H1 (cell line): Measurements from ENCODE around the gene DMPK. TPM values are rescaled to one million over a fixed set of nuclear protein-coding genes. Genes with fewer than 3 reads are reported as not detected.

Experiments
- CTCF ChIA-PET: fragments of 300-600 bp; sonication (Branson Sonifier 250); formaldehyde crosslinking; loops from one replicate; lab custom pipeline; 2021; ENCODE audit not compliant: partially characterized antibody; lab: Charles Lee
- POLR2A ChIA-PET: fragments of 300-600 bp; sonication (Branson Sonifier 250); formaldehyde crosslinking; loops from one replicate; lab custom pipeline; 2021; ENCODE audit warnings: inconsistent platforms; ENCODE audit not compliant: partially characterized antibody; lab: Charles Lee
- DNase-seq, 2 experiments: peaks; one replicate each; pipeline versions ENCODE4 v3.0.0 to v3.0.0-alpha.2; 2010 to 2022; ENCODE audit warnings: low spot score in 2 of 2, low read depth in 1 of 2, mixed read lengths in 1 of 2
- FAIRE-seq: peaks from 2 replicates; lab custom pipeline; 2011; peaks lifted over from hg19 to GRCh38; lab: Jason Lieb, UNC
- H2AFZ ChIP-seq: 2 replicates; pipeline ENCODE4 v1.8.1; 2012; ENCODE audit warnings: low read length, inconsistent platforms
- H2AK5ac ChIP-seq: 2 replicates; pipeline ENCODE4 v1.6.1; 2013; ENCODE audit warnings: low read depth, low read length
- H2BK120ac ChIP-seq: replicated peaks from 2 replicates; pipeline ENCODE3; 2013; ENCODE audit warnings: low read depth, low read length, inconsistent platforms
- H2BK12ac ChIP-seq: 2 replicates; pipeline ENCODE4 v1.6.1; 2013; ENCODE audit warnings: low read depth, low read length
- H2BK15ac ChIP-seq: 2 replicates; pipeline ENCODE4 v1.6.1; 2013; ENCODE audit warnings: low read length
- H2BK20ac ChIP-seq: 2 replicates; pipeline ENCODE4 v1.6.1; 2013; ENCODE audit warnings: low read length
- H2BK5ac ChIP-seq: 2 replicates; pipeline ENCODE4 v1.6.1; 2013; ENCODE audit warnings: low read depth, low read length
- H3K14ac ChIP-seq: 2 replicates; pipeline ENCODE4 v1.6.1; 2013; ENCODE audit warnings: inconsistent platforms; ENCODE audit not compliant: insufficient read length
- H3K18ac ChIP-seq: 2 replicates; pipeline ENCODE4 v1.6.1; 2013; ENCODE audit warnings: low read length; ENCODE audit errors: extremely low read depth
- H3K23ac ChIP-seq: 2 replicates; pipeline ENCODE4 v1.6.1; 2013; ENCODE audit warnings: inconsistent platforms; ENCODE audit not compliant: insufficient read length
- H3K23me2 ChIP-seq: 2 replicates; pipeline ENCODE4 v1.6.1; 2013; ENCODE audit warnings: low read depth, low read length
- H3K27ac ChIP-seq: 2 replicates; pipeline ENCODE4 v1.6.1; 2011; ENCODE audit warnings: low read depth, low read length, inconsistent platforms
- H3K27me3 ChIP-seq, 4 experiments: replicated peaks in 1 of 4; 1 replicate in 1 of 4; 2 replicates in 3 of 4; pipeline versions ENCODE4 v1.6.1 to v1.8.1; 2011 to 2013; ENCODE audit warnings: low read length in 3 of 4, mild to moderate bottlenecking in 3 of 4, inconsistent platforms in 2 of 4, mixed read lengths in 2 of 4, moderate library complexity in 1 of 4; ENCODE audit not compliant: control insufficient read depth in 3 of 4, insufficient read depth in 3 of 4; ENCODE audit errors: extremely low read depth in 1 of 4
- H3K36me3 ChIP-seq, 4 experiments: 2 replicates each; pipeline versions ENCODE4 v1.6.1 to v1.8.1; 2011 to 2013; ENCODE audit warnings: mild to moderate bottlenecking in 4 of 4, low read length in 3 of 4, moderate library complexity in 2 of 4, control low read depth in 1 of 4, inconsistent platforms in 1 of 4; ENCODE audit not compliant: insufficient read depth in 4 of 4, control insufficient read depth in 2 of 4
- H3K4ac ChIP-seq: replicated peaks from 2 replicates; pipeline ENCODE3; 2013; ENCODE audit warnings: low read length, low read depth, mixed read lengths, inconsistent platforms; ENCODE audit not compliant: insufficient read length
- H3K4me1 ChIP-seq, 4 experiments: replicated peaks in 1 of 4; 1 replicate in 1 of 4; 2 replicates in 3 of 4; pipeline versions ENCODE4 v1.6.1 to v1.8.1; 2011 to 2013; ENCODE audit warnings: low read length in 3 of 4, inconsistent platforms in 2 of 4, mixed read lengths in 1 of 4; ENCODE audit not compliant: insufficient read depth in 4 of 4, control insufficient read depth in 3 of 4
- H3K4me2 ChIP-seq, 2 experiments: 2 replicates each; pipeline versions ENCODE4 v1.6.1 to v1.8.1; 2011 to 2013; ENCODE audit warnings: low read depth in 2 of 2, low read length in 2 of 2, control low read depth in 1 of 2, inconsistent platforms in 1 of 2, mild to moderate bottlenecking in 1 of 2; ENCODE audit not compliant: insufficient read depth in 1 of 2
- H3K4me3 ChIP-seq, 4 experiments: fragments of 200-600, 300-600 bp in 1 of 4; sonication (generic), shearing (Covaris generic), sonication (Bioruptor Twin) in 1 of 4; 2 replicates each; pipeline versions ENCODE4 v1.5.1 to v1.8.1; 2011 to 2016; ENCODE audit warnings: low read length in 4 of 4, low read depth in 3 of 4, control low read depth in 2 of 4, inconsistent platforms in 2 of 4, mild to moderate bottlenecking in 2 of 4, mixed read lengths in 1 of 4, moderate library complexity in 1 of 4; ENCODE audit not compliant: insufficient read depth in 2 of 4; ENCODE audit errors: extremely low read depth in 1 of 4
- H3K56ac ChIP-seq: replicated peaks from 2 replicates; pipeline ENCODE3; 2013; ENCODE audit warnings: low read depth, mild to moderate bottlenecking, mixed read lengths, low read length, inconsistent platforms; ENCODE audit not compliant: insufficient read length
- H3K79me1 ChIP-seq: 2 replicates; pipeline ENCODE4 v1.6.1; 2013; ENCODE audit warnings: low read depth, low read length, control low read depth
- H3K79me2 ChIP-seq, 2 experiments: 2 replicates each; pipeline versions ENCODE4 v1.6.1 to v1.8.1; 2012 to 2013; ENCODE audit warnings: low read length in 2 of 2, mild to moderate bottlenecking in 2 of 2, inconsistent platforms in 1 of 2; ENCODE audit not compliant: insufficient read depth in 2 of 2, control insufficient read depth in 1 of 2
- H3K9ac ChIP-seq, 4 experiments: replicated peaks in 1 of 4; 1 replicate in 1 of 4; 2 replicates in 3 of 4; pipeline versions ENCODE4 v1.6.1 to v1.8.1; 2011 to 2013; ENCODE audit warnings: low read depth in 3 of 4, low read length in 3 of 4, control low read depth in 2 of 4, mild to moderate bottlenecking in 2 of 4, moderate library complexity in 2 of 4, inconsistent platforms in 1 of 4; ENCODE audit errors: extremely low read depth in 1 of 4
- H3K9me3 ChIP-seq, 2 experiments: 2 replicates each; pipeline versions ENCODE4 v1.6.1 to v1.8.1; 2012 to 2013; ENCODE audit warnings: mild to moderate bottlenecking in 2 of 2, moderate library complexity in 2 of 2, control low read depth in 1 of 2, inconsistent platforms in 1 of 2, low read depth in 1 of 2, low read length in 1 of 2, mixed read lengths in 1 of 2; ENCODE audit not compliant: insufficient read depth in 2 of 2
- H4K20me1 ChIP-seq, 2 experiments: replicated peaks in 1 of 2; 2 replicates each; pipeline versions ENCODE3 to v1.8.1; 2011 to 2013; ENCODE audit warnings: inconsistent platforms in 2 of 2, low read length in 2 of 2, mild to moderate bottlenecking in 1 of 2; ENCODE audit not compliant: insufficient read depth in 2 of 2, control insufficient read depth in 1 of 2
- H4K5ac ChIP-seq: 2 replicates; pipeline ENCODE4 v1.6.1; 2013; ENCODE audit warnings: low read length, low read depth, mixed read lengths, inconsistent platforms; ENCODE audit not compliant: insufficient read length
- H4K8ac ChIP-seq: 2 replicates; pipeline ENCODE4 v1.8.0; 2013; ENCODE audit warnings: mild to moderate bottlenecking, moderate library complexity, low read length, inconsistent platforms; ENCODE audit not compliant: insufficient read depth; ENCODE audit errors: extremely low read depth
- H4K91ac ChIP-seq: replicated peaks from 2 replicates; pipeline ENCODE3; 2013; ENCODE audit warnings: low read length, mixed read lengths, inconsistent platforms; ENCODE audit not compliant: insufficient read length
- CEBPB ChIP-seq: IDR thresholded peaks from 2 replicates; pipeline ENCODE4 v1.6.1; 2012; ENCODE audit warnings: low read depth, low read length
- CREB1 ChIP-seq: IDR thresholded peaks from 2 replicates; pipeline ENCODE4 v1.6.1; 2012; ENCODE audit warnings: inconsistent platforms
- EP300 ChIP-seq, 2 experiments: IDR thresholded peaks; 1 replicate in 1 of 2; 2 replicates in 1 of 2; pipeline ENCODE4 v1.6.1; 2011 to 2012; ENCODE audit warnings: low read depth in 2 of 2, low read length in 2 of 2, mild to moderate bottlenecking in 2 of 2, borderline replicate concordance in 1 of 2, inconsistent platforms in 1 of 2, moderate library complexity in 1 of 2
- EZH2 ChIP-seq: fragments of 200-600 bp; sonication (generic); IDR thresholded peaks from 2 replicates; pipeline ENCODE4 v1.7.1; 2012; ENCODE audit warnings: low read depth, mild to moderate bottlenecking, moderate library complexity, low read length, inconsistent platforms; ENCODE audit not compliant: severe bottlenecking
- FOSL1 ChIP-seq: IDR thresholded peaks from 2 replicates; pipeline ENCODE4 v1.6.1; 2011; ENCODE audit warnings: mild to moderate bottlenecking, low read depth, low read length, moderate library complexity; ENCODE audit not compliant: insufficient read depth
- GTF2F1 ChIP-seq: IDR thresholded peaks from 2 replicates; pipeline ENCODE4 v1.6.1; 2012; ENCODE audit warnings: low read depth, low read length, improper control_type of control experiment, borderline replicate concordance
- JUND ChIP-seq: IDR thresholded peaks from 2 replicates; pipeline ENCODE4 v1.6.1; 2011; ENCODE audit warnings: mild to moderate bottlenecking, improper control_type of control experiment, low read length
- KDM5A ChIP-seq: fragments of 200-600 bp; IDR thresholded peaks from 2 replicates; pipeline ENCODE4 v1.7.1; 2012; ENCODE audit warnings: mild to moderate bottlenecking, low read length, inconsistent platforms, mixed read lengths
- MAX ChIP-seq: IDR thresholded peaks from 2 replicates; pipeline ENCODE4 v1.6.1; 2012; ENCODE audit warnings: inconsistent platforms
- RXRA ChIP-seq: IDR thresholded peaks from 2 replicates; pipeline ENCODE4 v1.6.1; 2011; ENCODE audit warnings: low read depth, mild to moderate bottlenecking, low read length, moderate library complexity; ENCODE audit not compliant: insufficient read depth
- SIRT6 ChIP-seq: IDR thresholded peaks from one replicate; pipeline ENCODE4 v1.7.1; 2012; ENCODE audit warnings: low read length, inconsistent platforms
- SP1 ChIP-seq: IDR thresholded peaks from 2 replicates; pipeline ENCODE4 v1.6.1; 2011; ENCODE audit warnings: low read depth, low read length
- SP4 ChIP-seq: IDR thresholded peaks from 2 replicates; pipeline ENCODE4 v1.6.1; 2012; ENCODE audit warnings: low read length, inconsistent platforms
- TBP ChIP-seq: IDR thresholded peaks from 2 replicates; pipeline ENCODE4 v1.6.1; 2011; ENCODE audit warnings: low read depth, low read length, improper control_type of control experiment
- TEAD4 ChIP-seq: IDR thresholded peaks from 2 replicates; pipeline ENCODE4 v1.6.1; 2012; ENCODE audit warnings: low read depth, low read length, inconsistent platforms, mixed read lengths
- ZNF274 ChIP-seq: IDR thresholded peaks from 2 replicates; pipeline ENCODE4 v1.7.0; 2012; ENCODE audit warnings: low read length, borderline replicate concordance; ENCODE audit errors: extremely low read depth
- WGBS, 2 experiments: shearing (Covaris generic) in 1 of 2; methylation state at CpG; one replicate each; pipeline versions ENCODE4 v1.1.6 to v1.1.7; 2013 to 2015; ENCODE audit warnings: low lambda C conversion rate in 2 of 2, mixed read lengths in 2 of 2, inconsistent platforms in 1 of 2, low coverage in 1 of 2, missing lambda C conversion rate in 1 of 2; ENCODE audit not compliant: insufficient replicate concordance in 2 of 2, insufficient coverage in 1 of 2, insufficient read length in 1 of 2; ENCODE audit errors: extremely low coverage in 1 of 2, missing lambda C conversion rate in 1 of 2; 5-methylcytosine and 5-hydroxymethylcytosine counted together
- polyA plus RNA-seq, 7 experiments: library from polyadenylated mRNA; depleted of rRNA in 3 of 7; stranded (reverse) in 5 of 7; unstranded in 2 of 7; fragments of >200 nt in 5 of 7; fragments of 200-250 nt in 2 of 7; gene quantifications; 1 replicate in 5 of 7; 2 replicates in 1 of 7; 4 replicates in 1 of 7; pipeline versions ENCODE4 v1.2.1 to v1.2.3, GENCODE V29; 2011 to 2013; ENCODE audit warnings: missing spikeins in 2 of 7, mixed read lengths in 2 of 7
- total RNA-seq: library from RNA; stranded (reverse); fragmentation: NEBNext Ultra II Directional; extraction: Animal tissue kit (Norgen Biotek cat#: 25700); gene quantifications from 2 replicates; pipeline ENCODE4 v1.2.1, GENCODE V29; 2021

Gene DMPK
- total and polyA plus RNA-seq, 2 of the 8 experiments (the other 6 are each of a cell fraction or from before 2014, with no cell fraction given): 13.7 to 27.4 TPM

- no peaks in the 10 kb centered on the region for H3K79me2 ChIP-seq
- H3K36me3 ChIP-seq: no peaks in the 10 kb centered on the region
- no peaks in the 10 kb centered on the region for H3K23me2 ChIP-seq
- 89% methylated on average over 5 of the region's 5 CpGs; no CpG with 5 or more reads in 1 of the 2 experiments for WGBS, 2 experiments
- no peak overlapping the region for H2BK120ac ChIP-seq
- FAIRE-seq (no peak), DNase-seq (no peak)
- no peak overlapping the region for H3K56ac ChIP-seq
- no peak overlapping the region for H4K8ac ChIP-seq
- no peak overlapping the region for H3K18ac ChIP-seq
- POLR2A ChIA-PET: interaction anchor here (1.6 kb wide), 1 partner anchor 23 kb away, joined by 5 read pairs; the partner anchor contains the start of gene SIX5
- CTCF ChIA-PET: no interaction called here
- no peaks in the 10 kb centered on the region for H4K20me1 ChIP-seq
- no peak overlapping the region for H3K4ac ChIP-seq
- H2BK20ac ChIP-seq: no peak overlapping the region
- no peak overlapping the region for H2BK5ac ChIP-seq
- no peak overlapping the region for H3K27ac ChIP-seq
- H2AFZ ChIP-seq: no peak overlapping the region
- no peak overlapping the region for H3K14ac ChIP-seq
- H3K4me1 ChIP-seq: no peaks in the 10 kb centered on the region
- H4K91ac ChIP-seq: no peak overlapping the region
- H3K23ac ChIP-seq: no peak overlapping the region
- H3K27me3 ChIP-seq: no peaks in the 10 kb centered on the region; a peak in 1 of 7 replicates
- no peaks in the 10 kb centered on the region for H3K9me3 ChIP-seq
- no peak overlapping the region for H3K9ac ChIP-seq
- no peak overlapping the region for H4K5ac ChIP-seq
- H3K4me3 ChIP-seq: no peak overlapping the region
- no peak overlapping the region for H3K4me2 ChIP-seq
- no peak overlapping the region for H2BK12ac ChIP-seq
- H2BK15ac ChIP-seq: no peak overlapping the region
- H3K79me1 ChIP-seq: no peaks in the 10 kb centered on the region
- no peak overlapping the region for H2AK5ac ChIP-seq
- TF ChIP-seq CREB1 (no peak), TBP (no peak), EZH2 (no peak), RXRA (no peak), SP1 (no peak), ZNF274 (no peak), FOSL1 (no peak), EP300 (IDR thresholded peaks at IDR 0.05; ENCODE audit: borderline replicate concordance in 1 of 2, low read depth in 2 of 2, low read length in 2 of 2) (no peak), CEBPB (no peak), JUND (no peak), SP4 (no peak), GTF2F1 (no peak), KDM5A (no peak), SIRT6 (no peak), TEAD4 (no peak), MAX (no peak)
Observed at GRCh38 chr19:45746866-45747265, 35.4 kb downstream of the DMPK start.
